ENCODE results near the gene FERMT3.

FERMT3 gene

GRCh38 chr11:64209563-64209843, 3.0 kb downstream of the FERMT3 start:
- no peak for TF ChIP-seq CTCF (IDR thresholded peaks at IDR 0.05; ENCODE audit: control insufficient read depth, insufficient read depth, low read depth, low read length, missing control alignments)
- DNase-seq (ENCODE audit: low read depth): no peak
- no peak overlapping the region for H3K4me3 ChIP-seq (ENCODE audit: control insufficient read depth, low read depth, low read length)

- H3K4me3 ChIP-seq (ENCODE audit: control insufficient read depth, low read depth, low read length): no peak overlapping the region
- no peak for DNase-seq (ENCODE audit: low read depth)
- TF ChIP-seq CTCF (IDR thresholded peaks at IDR 0.05; ENCODE audit: control insufficient read depth, insufficient read depth, low read depth, low read length, missing control alignments): no peak
These were observed 3.9 kb downstream of the FERMT3 start for GRCh38 chr11:64210301-64211020.

- no peak for TF ChIP-seq CTCF (IDR thresholded peaks at IDR 0.05; ENCODE audit: control insufficient read depth, insufficient read depth, low read depth, low read length, missing control alignments)
- no peak overlapping the region for H3K4me3 ChIP-seq (ENCODE audit: control insufficient read depth, low read depth, low read length)
- no peak for DNase-seq (ENCODE audit: low read depth)
These were observed 4.8 kb downstream of the FERMT3 start for GRCh38 chr11:64211181-64211872.

- TF ChIP-seq CTCF (IDR thresholded peaks at IDR 0.05; ENCODE audit: control insufficient read depth, insufficient read depth, low read depth, low read length, missing control alignments): no peak
- H3K4me3 ChIP-seq (ENCODE audit: control insufficient read depth, low read depth, low read length): no peak overlapping the region
- no peak for DNase-seq (ENCODE audit: low read depth)
These were observed 10.4 kb downstream of the FERMT3 start for GRCh38 chr11:64216879-64217278.

GRCh38 chr11:64218628-64219353, 12.3 kb downstream of the FERMT3 start:
- H3K4me3 ChIP-seq (ENCODE audit: control insufficient read depth, low read depth, low read length): no peak overlapping the region
- TF ChIP-seq CTCF (IDR thresholded peaks at IDR 0.05; ENCODE audit: control insufficient read depth, insufficient read depth, low read depth, low read length, missing control alignments): no peak
- no peak for DNase-seq (ENCODE audit: low read depth)

- TF ChIP-seq CTCF (IDR thresholded peaks at IDR 0.05; ENCODE audit: control insufficient read depth, insufficient read depth, low read depth, low read length, missing control alignments): no peak
- H3K4me3 ChIP-seq (ENCODE audit: control insufficient read depth, low read depth, low read length): no peak overlapping the region
- no peak for DNase-seq (ENCODE audit: low read depth)
These were observed 12.8 kb downstream of the FERMT3 start for GRCh38 chr11:64219354-64219684.

Data from AG09309 (cell line).